PC-9 (cell line): ENCODE measurements around the gene IQGAP3. TPM values are rescaled to one million over a fixed set of nuclear protein-coding genes. Genes with fewer than 3 reads are reported as not detected.
A peak's percentile ranks its signal among the peaks of the same experiment; 100 is the strongest.
"Not testable (repeated sequence)": the region's sequence is repeated elsewhere in the genome, so short reads cannot be mapped to it uniquely, and the experiment has no call there.

Source experiments
- BruUV-seq: library from RNA; stranded (reverse); fragments of 400-500 nt; replicated peaks from 2 replicates; lab custom pipeline; 2021; lab: Mats Ljungman, UMichigan
- CTCF ChIA-PET: fragments of 300-600 bp; sonication (Branson Sonifier 250); formaldehyde crosslinking; loops from one replicate; lab custom pipeline; 2022; ENCODE audit warnings: antibody characterized with exemption; lab: Charles Lee
- POLR2A ChIA-PET: fragments of 300-600 bp; sonication (Branson Sonifier 250); formaldehyde crosslinking; loops from one replicate; lab custom pipeline; 2022; ENCODE audit warnings: antibody characterized with exemption; ENCODE audit not compliant: unreplicated experiment; lab: Charles Lee
- DNase-seq, 2 experiments: peaks; one replicate each; pipeline versions ENCODE4 v3.0.0 to v3.0.0-alpha.2; 2015 to 2022; ENCODE audit warnings: mixed read lengths in 1 of 2
- H2AFZ ChIP-seq: fragments of 200-600 bp; sonication (generic); 2 replicates; pipeline ENCODE4 v1.8.1; 2017; ENCODE audit warnings: antibody characterized with exemption
- H3F3A ChIP-seq: fragments of 200-600 bp; sonication (generic); 2 replicates; pipeline ENCODE4 v1.8.1; 2017; ENCODE audit warnings: antibody characterized with exemption, mild to moderate bottlenecking, low read depth; ENCODE audit not compliant: insufficient read depth
- H3K27ac ChIP-seq: fragments of 200-600 bp; sonication (generic); 2 replicates; pipeline ENCODE4 v1.6.1; 2016; ENCODE audit warnings: mixed run types
- H3K27me3 ChIP-seq: fragments of 200-600 bp; sonication (generic); 2 replicates; pipeline ENCODE4 v1.6.1; 2016; ENCODE audit warnings: low read depth, mixed run types; ENCODE audit not compliant: insufficient read depth
- H3K36me3 ChIP-seq: fragments of 200-600 bp; sonication (generic); 2 replicates; pipeline ENCODE4 v1.6.1; 2016; ENCODE audit warnings: low read depth, mixed run types
- H3K4me1 ChIP-seq: fragments of 200-600 bp; sonication (generic); replicated peaks from 2 replicates; pipeline ENCODE4 v1.6.1; 2016; ENCODE audit warnings: mixed run types; ENCODE audit not compliant: insufficient read depth
- H3K4me2 ChIP-seq: fragments of 200-600 bp; sonication (generic); 2 replicates; pipeline ENCODE4 v1.6.1; 2017; ENCODE audit warnings: mixed run types
- H3K4me3 ChIP-seq: fragments of 200-600 bp; sonication (generic); 2 replicates; pipeline ENCODE4 v1.6.1; 2016; ENCODE audit warnings: mixed run types
- H3K79me2 ChIP-seq: fragments of 200-600 bp; sonication (generic); 2 replicates; pipeline ENCODE4 v1.6.1; 2017; ENCODE audit warnings: low read depth, mixed run types
- H3K9me2 ChIP-seq: fragments of 200-600 bp; sonication (generic); 2 replicates; pipeline ENCODE4 v1.8.1; 2017; ENCODE audit warnings: mild to moderate bottlenecking; ENCODE audit not compliant: insufficient read depth
- H3K9me3 ChIP-seq: fragments of 200-600 bp; sonication (generic); 2 replicates; pipeline ENCODE4 v1.8.1; 2016; ENCODE audit warnings: low read depth; ENCODE audit not compliant: insufficient read depth
- H4K20me1 ChIP-seq: fragments of 200-600 bp; sonication (generic); 2 replicates; pipeline ENCODE4 v1.8.1; 2017; ENCODE audit not compliant: insufficient read depth
- CTCF ChIP-seq: fragments of 200-600 bp; sonication (generic); conservative IDR thresholded peaks from 2 replicates; pipeline ENCODE4 v1.6.1; 2017; ENCODE audit warnings: mixed run types, antibody characterized with exemption, mild to moderate bottlenecking, moderate library complexity
- EZH2 ChIP-seq: fragments of 200-600 bp; sonication (generic); IDR thresholded peaks from 2 replicates; pipeline ENCODE4 v1.8.0; 2017; ENCODE audit warnings: antibody characterized with exemption, low read depth
- intact Hi-C: fragments of 100-400 bp; cut with micrococcal nuclease; formaldehyde crosslinking; loops from one replicate; pipeline ENCODE4 v1.10.0; 2022; ENCODE audit not compliant: unreplicated experiment
- total RNA-seq: library from RNA; stranded (reverse); gene quantifications from 2 replicates; pipeline ENCODE4 v1.2.3, GENCODE V29; 2021

The IQGAP3 gene
- total RNA-seq, 1 experiment from 2014 or later = 63.1 TPM

GRCh38 chr1:156608981-156609380 is 36.6 kb upstream of the IQGAP3 start:
- CTCF ChIA-PET = interaction anchor here (0.5 to 1.0 kb wide), 5 partner anchors 11 to 155 kb away, joined by 3 to 9 read pairs (median 4); partner anchors contain the start of gene MEF2D

GRCh38 chr1:156608036-156608674 is 35.8 kb upstream of the IQGAP3 start:
- peaks cover 16% of the 10 kb centered on the region; the same call in 1 of the 2 replicates for H3K27me3 ChIP-seq
- DNase-seq = peak; percentile 43 to 62

More at GRCh38 chr1:156608981-156609380, 36.6 kb upstream of the IQGAP3 start:
- Histone ChIP-seq H3K4me1 (peaks cover 18% of the 10 kb centered on the region; the same call in 1 of the 2 replicates), H3K9me3 (no peaks in the 10 kb centered on the region), H3K36me3 (no peaks in the 10 kb centered on the region), H3F3A (peaks cover 8% of the 10 kb centered on the region; the same call in 1 of the 2 replicates), H3K27ac (no peak overlapping the region), H4K20me1 (no peaks in the 10 kb centered on the region), H3K79me2 (no peaks in the 10 kb centered on the region), H3K4me2 (no peak overlapping the region), H3K9me2 (no peaks in the 10 kb centered on the region), H3K4me3 (no peak overlapping the region), H2AFZ (no peak overlapping the region), H3K27me3 (peaks cover 20% of the 10 kb centered on the region; the same call in 1 of the 2 replicates)
- POLR2A ChIA-PET = interaction anchor here (0.7 kb wide), 1 partner anchor 22 kb away, joined by 9 read pairs; no protein-coding TSS in a partner anchor
- DNase-seq = peak; percentile 47 to 50
- TF ChIP-seq EZH2 = no peak
- peak; percentile 86 for TF ChIP-seq CTCF
- intact Hi-C loops = loop anchor here (1.0 to 2.0 kb wide), 4 partner anchors 25 to 252 kb away; no protein-coding TSS in a partner anchor
- BruUV-seq = no TSS peak

GRCh38 chr1:156607344-156607743 is 35.0 kb upstream of the IQGAP3 start:
- BruUV-seq, H2AFZ ChIP-seq, H3K9me2 ChIP-seq, H3K79me2 ChIP-seq, H3K27me3 ChIP-seq, H3K4me2 ChIP-seq, POLR2A ChIA-PET, H3K27ac ChIP-seq, DNase-seq, H3K9me3 ChIP-seq, H3K4me3 ChIP-seq, intact Hi-C loops, H3K36me3 ChIP-seq, H4K20me1 ChIP-seq: not testable (repeated sequence)
- peaks cover 12% of the 10 kb centered on the region; the same call in 1 of the 2 replicates for H3F3A ChIP-seq
- CTCF ChIA-PET = interaction anchor here (1.0 kb wide), 1 partner anchor 161 kb away, joined by 3 read pairs; no protein-coding TSS in a partner anchor
- peaks cover 18% of the 10 kb centered on the region; the same call in 1 of the 2 replicates for H3K4me1 ChIP-seq

More at GRCh38 chr1:156608036-156608674, 35.8 kb upstream of the IQGAP3 start:
- Histone ChIP-seq H2AFZ (0 out of 2 replicates have a peak overlapping the region, but pooled peaks have one; percentile 68), H3K4me1 (peaks cover 18% of the 10 kb centered on the region; the same call in 1 of the 2 replicates), H3K4me3 (no peak overlapping the region; the same call in 1 of the 2 replicates), H3K27ac (no peak overlapping the region), H3K9me3 (no peaks in the 10 kb centered on the region), H3K4me2 (peak overlapping the region; percentile 48), H3K36me3 (no peaks in the 10 kb centered on the region), H4K20me1 (no peaks in the 10 kb centered on the region), H3K79me2 (no peaks in the 10 kb centered on the region), H3K9me2 (no peaks in the 10 kb centered on the region), H3F3A (peaks cover 12% of the 10 kb centered on the region; the same call in 1 of the 2 replicates)
- ChIA-PET CTCF (interaction anchor here (0.7 to 1.0 kb wide), 4 partner anchors 16 to 223 kb away, joined by 3 to 9 read pairs (median 5); no protein-coding TSS in a partner anchor), POLR2A (interaction anchor here (0.6 to 0.7 kb wide), 2 partner anchors 21 to 67 kb away, joined by 5 to 9 read pairs; no protein-coding TSS in a partner anchor)
- intact Hi-C loops = loop anchor here (1.0 to 2.0 kb wide), 4 partner anchors 24 to 251 kb away; no protein-coding TSS in a partner anchor
- BruUV-seq = no TSS peak
- TF ChIP-seq CTCF = peak; percentile 84
- no peak for TF ChIP-seq EZH2
